Effector memory CD8-positive, alpha-beta T cell (primary cell): ENCODE measurements around the gene COPS7A.

Experiments used
- ATAC-seq: fragments of 150-1000 bp; cut with Tn5 transposase; replicated peaks from 2 replicates; pipeline ENCODE4 v1.10.0; 2021; ENCODE audit warnings: mild to moderate bottlenecking, moderate library complexity
- DNase-seq, 3 experiments: peaks; one replicate each; pipeline ENCODE4 v3.0.0; 2021
- H3K27ac Mint-ChIP-seq, 2 donors: one replicate each; pipeline ENCODE4 v1.8.0; 2022; ENCODE audit warnings: mild to moderate bottlenecking in 2 of 2, mixed read lengths in 2 of 2, moderate library complexity in 2 of 2
- H3K27me3 Mint-ChIP-seq, 2 donors: one replicate each; pipeline ENCODE4 v1.8.0; 2022; ENCODE audit warnings: mixed read lengths in 2 of 2
- H3K36me3 Mint-ChIP-seq: one replicate; pipeline ENCODE4 v1.8.0; 2022; ENCODE audit warnings: mild to moderate bottlenecking, moderate library complexity, mixed read lengths; ENCODE audit not compliant: insufficient read depth
- H3K4me1 Mint-ChIP-seq, 2 donors: one replicate each; pipeline ENCODE4 v1.8.0; 2022; ENCODE audit warnings: low read depth in 2 of 2, mixed read lengths in 2 of 2
- H3K4me3 Mint-ChIP-seq, 2 donors: one replicate each; pipeline ENCODE4 v1.8.0; 2022; ENCODE audit warnings: mild to moderate bottlenecking in 2 of 2, mixed read lengths in 2 of 2, moderate library complexity in 2 of 2
- H3K9me3 Mint-ChIP-seq, 2 donors: one replicate each; pipeline ENCODE4 v1.8.0; 2022; ENCODE audit warnings: mixed read lengths in 2 of 2

The COPS7A gene

DNA sequence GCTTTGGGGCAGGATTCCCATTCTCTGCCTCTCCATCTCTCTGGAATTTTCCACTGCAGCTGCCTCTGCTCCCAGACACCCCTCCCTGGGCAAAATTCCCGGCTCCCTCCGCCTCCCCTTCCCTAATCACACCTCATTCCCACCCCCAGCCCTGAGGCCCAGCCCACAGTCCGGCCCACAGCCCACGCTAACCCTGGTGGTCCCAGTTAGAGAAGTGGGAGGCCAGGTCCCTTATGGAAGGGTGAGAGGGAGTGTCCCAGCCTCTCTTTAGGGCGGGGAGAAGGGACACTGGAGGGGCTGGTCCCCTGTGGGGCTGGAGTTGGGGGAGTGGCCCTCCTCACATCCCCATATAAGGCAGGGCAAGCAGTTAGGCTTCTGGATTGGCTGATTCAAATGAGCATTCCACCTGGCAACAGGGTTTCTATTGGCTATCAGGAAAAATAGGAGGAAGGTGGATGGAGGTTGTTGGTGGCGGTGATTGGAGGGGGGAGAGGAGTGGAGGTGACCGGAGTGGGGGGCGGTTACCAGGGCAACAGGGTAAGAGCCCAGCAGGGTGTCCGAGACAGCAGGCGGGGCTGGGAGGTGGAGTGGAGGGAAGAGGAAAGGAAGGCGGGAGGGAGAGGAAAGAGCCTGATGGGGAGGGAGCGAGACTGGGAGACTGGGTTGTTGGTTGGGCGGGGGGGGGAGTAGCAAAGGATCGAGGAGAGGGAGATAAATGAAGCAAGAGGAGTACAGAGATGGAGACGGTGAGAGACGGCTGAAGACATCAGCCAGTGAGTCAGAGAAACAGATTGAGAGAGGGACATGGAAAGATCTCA, 40.4 kb downstream of the COPS7A start:
- H3K36me3 Mint-ChIP-seq, result peaks cover 7% of the 10 kb centered on the region
- H3K4me3 Mint-ChIP-seq, result peak overlapping the region; percentile 66 to 75
- H3K27ac Mint-ChIP-seq, result peak overlapping the region; percentile 34 to 80
- peak; percentile 48 to 57 (median 49) for DNase-seq
- H3K27me3 Mint-ChIP-seq, result peaks cover 17 to 37% of the 10 kb centered on the region in 2 donors
- H3K4me1 Mint-ChIP-seq, result peaks cover 32 to 34% of the 10 kb centered on the region in 2 donors
- H3K9me3 Mint-ChIP-seq, result no peaks in the 10 kb centered on the region
- peak; percentile 80 for ATAC-seq

- H3K36me3 Mint-ChIP-seq, result peaks cover 11% of the 10 kb centered on the region
- no peaks in the 10 kb centered on the region for H3K9me3 Mint-ChIP-seq
- H3K4me3 Mint-ChIP-seq, result peak overlapping the region; percentile 44 to 75
- DNase-seq (no peak), ATAC-seq (no peak)
- peak overlapping the region in 1 of 2 donors; percentile 46 for H3K27ac Mint-ChIP-seq
- peaks cover 17 to 37% of the 10 kb centered on the region in 2 donors for H3K27me3 Mint-ChIP-seq
- peaks cover 34 to 36% of the 10 kb centered on the region in 2 donors for H3K4me1 Mint-ChIP-seq
Measured at GRCh38 chr12:6765048-6765633, 41.3 kb downstream of the COPS7A start.

- Mint-ChIP-seq H3K36me3 (peaks cover 11% of the 10 kb centered on the region), H3K4me1 (peaks cover 34 to 38% of the 10 kb centered on the region in 2 donors), H3K27me3 (peaks cover 17 to 37% of the 10 kb centered on the region in 2 donors), H3K4me3 (peak within 1 kb of the TSS; percentile 88 to 91), H3K9me3 (no peaks in the 10 kb centered on the region), H3K27ac (peak within 1 kb of the TSS; percentile 50 to 74)
- no peak for ATAC-seq
- no peak for DNase-seq
Measured at GRCh38 chr12:6765634-6766581, 42.1 kb downstream of the COPS7A start, which contains the start of gene PTMS. Gene PTMS (plus strand): TSS chr12:6766363. CDS start chr12:6766706, 343 bp downstream.

DNA sequence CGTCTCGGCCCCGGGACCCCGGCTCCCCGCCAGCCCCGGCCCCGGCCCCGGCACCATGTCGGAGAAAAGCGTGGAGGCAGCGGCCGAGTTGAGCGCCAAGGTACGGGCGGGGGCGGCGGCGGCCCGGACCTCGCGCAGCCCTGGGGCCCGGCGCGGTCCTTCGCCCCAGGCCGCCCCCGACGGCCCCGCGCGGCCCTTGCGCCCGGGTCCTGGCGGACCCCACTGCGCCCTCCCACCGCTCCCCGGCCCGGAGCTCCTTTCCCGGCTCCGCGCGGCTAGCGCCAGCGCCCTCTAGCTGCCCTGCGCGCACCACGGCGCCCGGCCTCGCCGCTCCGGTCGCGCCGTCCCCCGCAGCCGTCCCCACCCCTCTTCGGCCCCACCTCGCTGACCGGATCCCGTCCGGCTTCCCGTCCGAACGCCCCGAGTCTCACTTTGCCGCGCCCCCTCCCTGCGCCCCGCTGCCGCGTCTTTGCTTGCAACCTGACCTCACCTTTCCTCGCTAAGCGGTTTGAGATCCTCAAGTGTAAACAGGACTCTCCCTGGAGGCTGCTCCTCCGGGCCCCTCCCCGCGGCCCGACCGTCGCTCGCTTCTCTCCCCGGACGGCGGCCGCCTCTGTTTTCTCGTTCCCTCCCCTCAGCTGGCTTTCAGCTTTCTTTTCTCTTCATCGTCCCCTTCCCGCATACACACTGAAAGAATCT, 43.0 kb downstream of the COPS7A start:
- Mint-ChIP-seq H3K4me1 (peaks cover 40 to 42% of the 10 kb centered on the region in 2 donors), H3K27ac (peak overlapping the region; percentile 50 to 74), H3K9me3 (no peaks in the 10 kb centered on the region), H3K4me3 (peak overlapping the region; percentile 88 to 91), H3K27me3 (peaks cover 17 to 37% of the 10 kb centered on the region in 2 donors), H3K36me3 (peaks cover 14% of the 10 kb centered on the region)
- DNase-seq (peak; percentile 34 to 44 (median 37)), ATAC-seq (peak; percentile 69)

DNA sequence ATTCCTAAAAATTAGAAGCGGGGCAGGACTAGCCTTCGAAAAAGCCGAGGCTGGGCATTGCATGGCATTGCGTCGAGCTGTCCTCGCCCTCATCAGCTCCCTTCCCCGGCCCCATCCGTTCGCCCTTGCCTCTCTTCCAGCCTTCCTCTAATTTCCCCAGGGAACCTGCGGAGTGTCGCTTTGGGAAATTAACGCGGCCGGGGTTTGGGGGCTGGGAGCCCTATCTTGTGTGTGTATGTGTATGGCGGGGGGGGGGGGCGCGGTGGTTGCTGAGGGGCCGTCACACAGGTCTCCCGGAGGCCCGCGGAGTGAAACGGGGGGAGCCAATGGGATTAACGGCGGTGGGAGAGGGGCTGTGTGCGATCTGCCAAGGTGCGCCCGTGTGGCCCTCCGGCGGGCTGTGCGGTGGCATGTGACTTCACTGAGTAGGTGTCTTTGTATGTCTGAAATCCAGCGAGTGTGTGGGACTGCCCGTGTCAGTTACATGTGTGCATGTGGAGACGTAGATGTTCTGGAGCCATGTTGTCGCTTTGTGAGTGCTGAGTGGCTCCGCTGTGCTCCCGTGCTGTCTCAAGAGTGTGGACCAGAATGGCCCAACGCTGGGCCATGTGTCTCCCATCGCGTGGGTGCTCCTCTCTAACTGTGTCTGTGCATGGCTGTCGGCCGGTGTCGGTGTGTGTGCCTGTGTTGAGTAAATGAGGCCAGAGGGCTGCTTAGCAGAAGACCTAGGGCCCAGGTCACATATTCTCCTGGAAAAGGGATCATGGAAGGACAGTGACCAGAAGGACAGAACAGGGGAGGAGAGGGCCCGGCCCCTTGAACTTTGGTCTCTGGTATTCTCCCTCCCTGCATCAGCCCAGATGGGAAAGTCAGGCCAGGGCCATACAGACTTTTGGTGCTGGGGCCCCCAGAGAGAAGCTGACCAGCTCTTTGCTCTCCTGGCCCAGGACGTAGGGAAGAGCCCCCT, 43.8 kb downstream of the COPS7A start:
- H3K9me3 Mint-ChIP-seq, result no peaks in the 10 kb centered on the region

DNA sequence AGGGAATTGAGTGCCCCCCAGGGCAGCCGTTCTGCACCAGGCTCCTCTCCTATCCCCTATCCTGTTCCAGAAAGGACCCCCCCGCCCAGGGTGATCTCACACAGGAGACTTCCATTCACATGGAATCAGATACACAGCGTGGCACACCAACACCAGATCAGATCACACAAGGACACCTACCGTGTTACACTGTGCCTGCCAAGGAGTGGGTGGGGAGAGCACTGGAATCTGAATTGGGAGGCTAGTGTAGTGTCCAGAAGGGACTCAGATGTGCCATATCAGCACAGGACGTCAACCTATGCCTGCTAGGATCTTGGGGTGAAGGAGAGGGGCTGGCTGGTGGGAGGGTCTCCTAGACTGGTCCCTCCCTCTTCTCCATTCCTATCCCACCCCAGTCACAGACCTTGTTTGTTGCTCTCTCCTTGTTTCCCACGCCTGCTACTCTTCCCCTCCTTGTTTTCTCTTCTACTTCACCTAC, 44.6 kb downstream of the COPS7A start:
- Mint-ChIP-seq H3K9me3 (no peaks in the 10 kb centered on the region), H3K36me3 (peaks cover 17% of the 10 kb centered on the region), H3K4me3 (peak overlapping the region in 1 of 2 donors; percentile 91), H3K27me3 (peaks cover 17 to 37% of the 10 kb centered on the region in 2 donors), H3K27ac (peak overlapping the region; percentile 19 to 74), H3K4me1 (peaks cover 55 to 57% of the 10 kb centered on the region in 2 donors)
- no peak for ATAC-seq
- no peak for DNase-seq

More for the DNA sequence above, 43.8 kb downstream of the COPS7A start:
- H3K27me3 Mint-ChIP-seq, result peaks cover 17 to 37% of the 10 kb centered on the region in 2 donors
- peak overlapping the region; percentile 88 to 91 for H3K4me3 Mint-ChIP-seq
- DNase-seq (no peak), ATAC-seq (no peak)
- peaks cover 17% of the 10 kb centered on the region for H3K36me3 Mint-ChIP-seq
- peaks cover 47 to 49% of the 10 kb centered on the region in 2 donors for H3K4me1 Mint-ChIP-seq
- peak overlapping the region; percentile 50 to 74 for H3K27ac Mint-ChIP-seq

- peaks cover 55 to 56% of the 10 kb centered on the region in 2 donors for H3K4me1 Mint-ChIP-seq
- no peak overlapping the region for H3K4me3 Mint-ChIP-seq
- peaks cover 16 to 34% of the 10 kb centered on the region in 2 donors for H3K27me3 Mint-ChIP-seq
- DNase-seq, result no peak
- peaks cover 17% of the 10 kb centered on the region for H3K36me3 Mint-ChIP-seq
- no peak for ATAC-seq
- H3K9me3 Mint-ChIP-seq, result no peaks in the 10 kb centered on the region
- peak overlapping the region; percentile 19 to 74 for H3K27ac Mint-ChIP-seq
Measured at GRCh38 chr12:6768990-6769389, 45.1 kb downstream of the COPS7A start.

DNA sequence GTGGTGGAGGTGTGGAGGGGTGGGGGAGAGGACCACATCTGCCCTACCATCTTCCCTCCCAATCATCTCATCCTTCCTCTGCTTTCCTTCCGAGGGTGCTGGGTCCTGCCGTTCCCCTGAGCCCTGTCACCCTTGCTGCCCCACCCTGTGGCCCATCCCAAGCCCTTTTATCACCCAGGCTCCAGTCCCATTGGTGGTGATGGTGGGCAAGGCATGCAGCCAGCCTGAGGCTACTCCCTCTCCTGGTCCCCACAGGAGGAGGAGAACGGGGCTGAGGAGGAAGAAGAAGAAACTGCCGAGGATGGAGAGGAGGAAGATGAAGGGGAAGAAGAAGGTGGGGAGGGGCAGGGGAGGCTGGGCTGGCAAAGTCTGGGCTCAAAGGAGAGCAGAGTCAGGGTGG, 45.8 kb downstream of the COPS7A start:
- peaks cover 54 to 56% of the 10 kb centered on the region in 2 donors for H3K4me1 Mint-ChIP-seq

GRCh38 chr12:6770094-6770493, 46.2 kb downstream of the COPS7A start:
- DNase-seq, result no peak
- no peaks in the 10 kb centered on the region for H3K9me3 Mint-ChIP-seq
- H3K27ac Mint-ChIP-seq, result peak overlapping the region in 1 of 2 donors; percentile 38
- H3K36me3 Mint-ChIP-seq, result peaks cover 22% of the 10 kb centered on the region
- peaks cover 57% of the 10 kb centered on the region in 2 donors for H3K4me1 Mint-ChIP-seq
- peaks cover 6 to 23% of the 10 kb centered on the region in 2 donors for H3K27me3 Mint-ChIP-seq
- no peak for ATAC-seq
- no peak overlapping the region for H3K4me3 Mint-ChIP-seq

More for the DNA sequence above, 45.8 kb downstream of the COPS7A start:
- H3K4me3 Mint-ChIP-seq, result no peak overlapping the region
- H3K36me3 Mint-ChIP-seq, result peaks cover 19% of the 10 kb centered on the region
- peak overlapping the region; percentile 38 to 74 for H3K27ac Mint-ChIP-seq
- ATAC-seq (no peak), DNase-seq (no peak)
- H3K27me3 Mint-ChIP-seq, result peaks cover 9 to 28% of the 10 kb centered on the region in 2 donors
- H3K9me3 Mint-ChIP-seq, result no peaks in the 10 kb centered on the region

- Mint-ChIP-seq H3K4me1 (peaks cover 57 to 58% of the 10 kb centered on the region in 2 donors), H3K27ac (peak overlapping the region; percentile 38 to 91), H3K27me3 (peaks cover 1 to 19% of the 10 kb centered on the region in 2 donors), H3K36me3 (peaks cover 27% of the 10 kb centered on the region), H3K4me3 (no peak overlapping the region), H3K9me3 (no peaks in the 10 kb centered on the region)
- ATAC-seq, result no peak
- DNase-seq, result no peak
Measured at GRCh38 chr12:6770600-6770999, 46.8 kb downstream of the COPS7A start.

DNA sequence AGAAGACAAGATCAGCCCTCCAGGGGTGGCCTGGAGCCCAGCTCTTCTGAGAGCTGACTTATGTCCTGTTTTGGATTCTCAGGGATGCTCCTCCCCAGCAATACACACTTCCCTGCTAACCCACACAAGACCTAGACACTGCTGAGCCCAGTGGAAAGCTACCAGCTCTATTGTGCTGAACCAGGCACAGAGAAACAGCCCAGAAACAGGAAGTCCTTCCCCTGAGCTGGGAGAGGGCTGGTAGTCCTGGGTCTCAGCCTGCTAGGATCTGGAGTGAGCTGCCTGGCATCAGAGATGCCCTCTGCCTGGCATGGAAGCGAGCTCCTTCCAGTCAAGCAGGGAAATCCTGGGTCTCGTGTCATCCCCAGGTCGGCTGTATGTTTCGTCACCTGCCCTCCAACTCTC, 47.2 kb downstream of the COPS7A start:
- Mint-ChIP-seq H3K4me3 (no peak overlapping the region), H3K36me3 (peaks cover 31% of the 10 kb centered on the region), H3K4me1 (peaks cover 60 to 61% of the 10 kb centered on the region in 2 donors)

More for the DNA sequence above, 47.2 kb downstream of the COPS7A start:
- Mint-ChIP-seq H3K27ac (peak overlapping the region; percentile 38 to 91), H3K9me3 (no peaks in the 10 kb centered on the region), H3K27me3 (peaks cover 0 to 17% of the 10 kb centered on the region in 2 donors)
- no peak for DNase-seq
- no peak for ATAC-seq
